Measurements from ENCODE around the gene HS1BP3.
A peak's percentile ranks its signal among the peaks of the same experiment; 100 is the strongest.

HS1BP3 gene

DNA sequence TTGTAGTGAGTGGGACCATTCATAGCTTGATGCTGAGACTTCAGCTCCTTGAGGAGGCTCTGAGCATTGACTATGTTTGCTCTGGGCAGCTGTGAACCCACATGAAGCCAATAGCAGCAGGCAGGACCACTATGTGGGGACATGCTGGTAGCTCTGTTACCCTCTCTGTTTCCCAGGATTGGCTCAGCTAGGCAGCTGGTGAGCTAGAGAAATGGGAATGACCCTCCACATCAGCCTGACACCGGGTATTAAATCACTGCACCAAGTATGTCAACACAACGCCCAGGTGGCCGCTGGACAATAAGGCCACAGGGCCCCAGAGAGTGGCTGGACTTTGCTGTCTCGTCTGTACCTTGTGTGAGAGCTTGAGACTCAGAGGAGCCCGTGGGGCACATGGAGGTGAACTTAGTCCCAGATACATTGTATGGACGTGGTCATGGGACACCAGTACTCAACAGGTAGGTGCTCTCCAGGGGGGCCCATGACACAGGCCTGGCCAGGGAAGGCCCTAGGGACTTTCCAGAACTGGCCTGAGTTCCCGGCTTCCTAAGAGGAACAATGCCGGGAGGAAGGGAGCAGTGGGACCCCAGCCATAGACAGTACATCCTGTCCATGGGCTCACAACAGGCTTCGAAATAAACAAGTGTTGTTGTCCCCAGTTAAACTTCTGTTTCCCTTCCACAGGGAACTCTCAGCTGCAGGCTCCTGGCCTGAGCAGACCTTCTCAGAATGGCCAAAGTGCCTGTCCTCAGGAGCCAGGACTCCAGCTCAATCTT is 35.2 kb downstream of the HS1BP3 start:
- peak overlapping the region; percentile 11 for H2BK5ac ChIP-seq (ENCODE audit: low read depth, low read length, poor library complexity)
- H3K4me3 ChIP-seq (ENCODE audit: low read depth, low read length): no peak overlapping the region
- peaks cover 25% of the 10 kb centered on the region for H3K79me1 ChIP-seq (ENCODE audit: low read length)
- no peaks in the 10 kb centered on the region for H3K27me3 ChIP-seq (ENCODE audit: insufficient read depth, low read length)
- no peak overlapping the region for H3K27ac ChIP-seq (ENCODE audit: low read depth, low read length)
- peak; percentile 44 to 56 for DNase-seq
- H4K8ac ChIP-seq (ENCODE audit: low read depth, low read length): no peak overlapping the region
- H4K91ac ChIP-seq (ENCODE audit: low read depth, low read length): peak overlapping the region; percentile 31
- H3K14ac ChIP-seq (ENCODE audit: low read length): peak overlapping the region; percentile 3
- WGBS (ENCODE audit: extremely low coverage, insufficient coverage, insufficient read length): no CpG with 5 or more reads among the region's 9 CpGs
- H2AFZ ChIP-seq (ENCODE audit: insufficient read depth, low read length, poor library complexity): peak overlapping the region; percentile 46
- no peak overlapping the region for H4K12ac ChIP-seq (ENCODE audit: low read depth, low read length)
- H3K79me2 ChIP-seq (ENCODE audit: control insufficient read depth, insufficient read depth, low read length, poor library complexity): peaks cover 2% of the 10 kb centered on the region
- peaks cover 28 to 43% of the 10 kb centered on the region in 2 experiments for H3K4me1 ChIP-seq (ENCODE audit: control insufficient read depth in 1 of 2, insufficient read depth in 2 of 2, low read length in 2 of 2)
- no peak overlapping the region for H3K4me2 ChIP-seq (ENCODE audit: low read length)
- H3K9ac ChIP-seq (ENCODE audit: low read length): no peak overlapping the region
- peak overlapping the region; percentile 31 for H2BK120ac ChIP-seq (ENCODE audit: insufficient read depth, low read length, poor library complexity)
- H2BK12ac ChIP-seq (ENCODE audit: low read length): peak overlapping the region; percentile 19
- H2AK5ac ChIP-seq (ENCODE audit: low read length): peak overlapping the region; percentile 26
- no peak overlapping the region for H3K23ac ChIP-seq (ENCODE audit: low read length)
- no peaks in the 10 kb centered on the region for H3K9me3 ChIP-seq (ENCODE audit: insufficient read depth, low read depth, low read length)
- no peak overlapping the region for H3K18ac ChIP-seq (ENCODE audit: low read length)
- H3K4ac ChIP-seq (ENCODE audit: low read depth, low read length): no peak overlapping the region
- H3K36me3 ChIP-seq (ENCODE audit: control insufficient read depth in 1 of 2, insufficient read depth in 2 of 2, low read length in 2 of 2): peaks cover 4 to 7% of the 10 kb centered on the region in 2 experiments

- Histone ChIP-seq H2AK5ac (ENCODE audit: low read length) (peak overlapping the region; percentile 26), H2BK12ac (ENCODE audit: low read length) (peak overlapping the region; percentile 6), H3K27me3 (ENCODE audit: insufficient read depth, low read length) (no peaks in the 10 kb centered on the region), H3K4me2 (ENCODE audit: low read length) (no peak overlapping the region), H3K4me3 (ENCODE audit: low read depth, low read length) (no peak overlapping the region), H3K79me2 (ENCODE audit: control insufficient read depth, insufficient read depth, low read length, poor library complexity) (peaks cover 2% of the 10 kb centered on the region), H2AFZ (ENCODE audit: insufficient read depth, low read length, poor library complexity) (peak overlapping the region; percentile 46), H3K4me1 (ENCODE audit: control insufficient read depth in 1 of 2, insufficient read depth in 2 of 2, low read length in 2 of 2) (peaks cover 24 to 37% of the 10 kb centered on the region in 2 experiments), H3K23ac (ENCODE audit: low read length) (no peak overlapping the region), H3K36me3 (ENCODE audit: control insufficient read depth in 1 of 2, insufficient read depth in 2 of 2, low read length in 2 of 2) (peaks cover under 1 to 4% of the 10 kb centered on the region in 2 experiments), H4K8ac (ENCODE audit: low read depth, low read length) (no peak overlapping the region), H3K18ac (ENCODE audit: low read length) (no peak overlapping the region), H3K9me3 (ENCODE audit: insufficient read depth, low read depth, low read length) (no peaks in the 10 kb centered on the region), H3K79me1 (ENCODE audit: low read length) (peaks cover 24% of the 10 kb centered on the region), H4K12ac (ENCODE audit: low read depth, low read length) (no peak overlapping the region), H2BK120ac (ENCODE audit: insufficient read depth, low read length, poor library complexity) (peak overlapping the region; percentile 31), H4K91ac (ENCODE audit: low read depth, low read length) (no peak overlapping the region), H2BK5ac (ENCODE audit: low read depth, low read length, poor library complexity) (peak overlapping the region; percentile 4), H3K4ac (ENCODE audit: low read depth, low read length) (no peak overlapping the region), H3K14ac (ENCODE audit: low read length) (peak overlapping the region; percentile 3), H3K9ac (ENCODE audit: low read length) (no peak overlapping the region), H3K27ac (ENCODE audit: low read depth, low read length) (no peak overlapping the region)
- no peak for DNase-seq
- WGBS (ENCODE audit: extremely low coverage, insufficient coverage, insufficient read length): no CpG with 5 or more reads among the region's 6 CpGs
These were observed 35.8 kb downstream of the HS1BP3 start for GRCh38 chr2:20615068-20615465.

GRCh38 chr2:20614201-20615067 is 36.5 kb downstream of the HS1BP3 start:
- Histone ChIP-seq H3K27ac (ENCODE audit: low read depth, low read length) (no peak overlapping the region), H3K9me3 (ENCODE audit: insufficient read depth, low read depth, low read length) (no peaks in the 10 kb centered on the region), H3K9ac (ENCODE audit: low read length) (no peak overlapping the region), H3K79me2 (ENCODE audit: control insufficient read depth, insufficient read depth, low read length, poor library complexity) (peaks cover 2% of the 10 kb centered on the region), H3K27me3 (ENCODE audit: insufficient read depth, low read length) (no peaks in the 10 kb centered on the region), H3K4me2 (ENCODE audit: low read length) (no peak overlapping the region), H3K4me1 (ENCODE audit: control insufficient read depth in 1 of 2, insufficient read depth in 2 of 2, low read length in 2 of 2) (peaks cover 18 to 32% of the 10 kb centered on the region in 2 experiments), H3K36me3 (ENCODE audit: control insufficient read depth in 1 of 2, insufficient read depth in 2 of 2, low read length in 2 of 2) (peaks cover 0 to 3% of the 10 kb centered on the region in 2 experiments), H3K4ac (ENCODE audit: low read depth, low read length) (no peak overlapping the region), H2AK5ac (ENCODE audit: low read length) (no peak overlapping the region), H3K4me3 (ENCODE audit: low read depth, low read length) (no peak overlapping the region), H3K79me1 (ENCODE audit: low read length) (peaks cover 22% of the 10 kb centered on the region), H2AFZ (ENCODE audit: insufficient read depth, low read length, poor library complexity) (no peak overlapping the region), H3K14ac (ENCODE audit: low read length) (peak overlapping the region; percentile 3), H4K12ac (ENCODE audit: low read depth, low read length) (no peak overlapping the region), H3K18ac (ENCODE audit: low read length) (no peak overlapping the region), H3K23ac (ENCODE audit: low read length) (no peak overlapping the region), H4K91ac (ENCODE audit: low read depth, low read length) (no peak overlapping the region), H2BK120ac (ENCODE audit: insufficient read depth, low read length, poor library complexity) (no peak overlapping the region), H2BK5ac (ENCODE audit: low read depth, low read length, poor library complexity) (no peak overlapping the region), H4K8ac (ENCODE audit: low read depth, low read length) (no peak overlapping the region), H2BK12ac (ENCODE audit: low read length) (peak overlapping the region; percentile 6)
- no CpG with 5 or more reads among the region's 14 CpGs for WGBS (ENCODE audit: extremely low coverage, insufficient coverage, insufficient read length)
- DNase-seq: no peak

- Histone ChIP-seq H3K27ac (ENCODE audit: low read depth, low read length) (no peak overlapping the region), H3K14ac (ENCODE audit: low read length) (no peak overlapping the region), H3K4ac (ENCODE audit: low read depth, low read length) (no peak overlapping the region), H2BK5ac (ENCODE audit: low read depth, low read length, poor library complexity) (no peak overlapping the region), H4K8ac (ENCODE audit: low read depth, low read length) (no peak overlapping the region), H2BK120ac (ENCODE audit: insufficient read depth, low read length, poor library complexity) (no peak overlapping the region), H3K36me3 (ENCODE audit: control insufficient read depth in 1 of 2, insufficient read depth in 2 of 2, low read length in 2 of 2) (no peaks in the 10 kb centered on the region), H4K91ac (ENCODE audit: low read depth, low read length) (no peak overlapping the region), H2BK12ac (ENCODE audit: low read length) (peak overlapping the region; percentile 14), H3K27me3 (ENCODE audit: insufficient read depth, low read length) (no peaks in the 10 kb centered on the region), H3K18ac (ENCODE audit: low read length) (no peak overlapping the region), H3K9ac (ENCODE audit: low read length) (no peak overlapping the region), H3K79me2 (ENCODE audit: control insufficient read depth, insufficient read depth, low read length, poor library complexity) (peaks cover 2% of the 10 kb centered on the region), H4K12ac (ENCODE audit: low read depth, low read length) (no peak overlapping the region), H3K23ac (ENCODE audit: low read length) (no peak overlapping the region), H3K4me3 (ENCODE audit: low read depth, low read length) (no peak overlapping the region), H3K79me1 (ENCODE audit: low read length) (peaks cover 20% of the 10 kb centered on the region), H2AK5ac (ENCODE audit: low read length) (peak overlapping the region; percentile 15), H2AFZ (ENCODE audit: insufficient read depth, low read length, poor library complexity) (no peak overlapping the region), H3K4me2 (ENCODE audit: low read length) (no peak overlapping the region), H3K9me3 (ENCODE audit: insufficient read depth, low read depth, low read length) (no peaks in the 10 kb centered on the region), H3K4me1 (ENCODE audit: control insufficient read depth in 1 of 2, insufficient read depth in 2 of 2, low read length in 2 of 2) (peaks cover 18 to 27% of the 10 kb centered on the region in 2 experiments)
- WGBS (ENCODE audit: extremely low coverage, insufficient coverage, insufficient read length): no CpG with 5 or more reads among the region's 17 CpGs
- no peak for DNase-seq
These were observed 37.7 kb downstream of the HS1BP3 start for GRCh38 chr2:20612925-20613916.
